HAP-1 (cell line): ENCODE data around the gene VASN.

Source experiments
- DNase-seq, 2 experiments: peaks; one replicate each; pipeline ENCODE4 v3.0.0-alpha.2; 2016 to 2020; ENCODE audit warnings: low spot score in 2 of 2
- H3K27me3 ChIP-seq: fragments of 250-450 bp; sonication (Bioruptor Pico); 2 replicates; pipeline ENCODE4 v1.5.1; 2020; ENCODE audit warnings: low read depth, mild to moderate bottlenecking, moderate library complexity
- H3K36me3 ChIP-seq: fragments of 250-450 bp; sonication (Bioruptor Pico); replicated peaks from 2 replicates; pipeline ENCODE4 v1.5.1; 2020; ENCODE audit warnings: mild to moderate bottlenecking
- H3K4me1 ChIP-seq: fragments of 250-450 bp; sonication (Bioruptor Pico); 2 replicates; pipeline ENCODE4 v1.5.1; 2020; ENCODE audit warnings: mild to moderate bottlenecking
- H3K4me3 ChIP-seq: fragments of 250-450 bp; sonication (Bioruptor Pico); 2 replicates; pipeline ENCODE4 v1.5.1; 2020; ENCODE audit warnings: mild to moderate bottlenecking, moderate library complexity
- H3K9me3 ChIP-seq: fragments of 250-450 bp; sonication (Bioruptor Pico); 2 replicates; pipeline ENCODE4 v1.5.1; 2020; ENCODE audit warnings: mild to moderate bottlenecking, moderate library complexity
- in situ Hi-C: fragments of 300-500 bp; cut with MboI; formaldehyde crosslinking; loops from 3 replicates; pipeline ENCODE4 v1.14.3; 2020; ENCODE audit warnings: low sequenced_read_pairs, inconsistent platforms, mixed read lengths

VASN gene

GRCh38 chr16:4410335-4411075 lies 38.9 kb downstream of the VASN start:
- Histone ChIP-seq H3K36me3 (peaks cover 23% of the 10 kb centered on the region), H3K4me3 (no peak overlapping the region), H3K27me3 (no peaks in the 10 kb centered on the region), H3K4me1 (peaks cover 8% of the 10 kb centered on the region), H3K9me3 (no peaks in the 10 kb centered on the region)
- in situ Hi-C loops, result loop anchor here (5.0 kb wide), 1 partner anchor 58 kb away; the partner anchor contains the start of gene PAM16
- DNase-seq, result peak; percentile 21 to 75

GRCh38 chr16:4411684-4412083 lies 40.0 kb downstream of the VASN start:
- Histone ChIP-seq H3K4me3 (no peak overlapping the region), H3K4me1 (peaks cover 8% of the 10 kb centered on the region), H3K36me3 (peaks cover 23% of the 10 kb centered on the region), H3K27me3 (no peaks in the 10 kb centered on the region), H3K9me3 (no peaks in the 10 kb centered on the region)
- in situ Hi-C loops, result loop anchor here (5.0 kb wide), 1 partner anchor 59 kb away; the partner anchor contains the start of gene PAM16
- DNase-seq, result no peak

- no peak for DNase-seq
- Histone ChIP-seq H3K27me3 (no peaks in the 10 kb centered on the region), H3K4me1 (peaks cover 8% of the 10 kb centered on the region), H3K4me3 (no peak overlapping the region), H3K9me3 (no peaks in the 10 kb centered on the region), H3K36me3 (peaks cover 23% of the 10 kb centered on the region)
- in situ Hi-C loops, result loop anchor here (5.0 kb wide), 1 partner anchor 60 kb away; the partner anchor contains the start of gene PAM16
Observed at GRCh38 chr16:4412159-4412558, 40.5 kb downstream of the VASN start.

- Histone ChIP-seq H3K4me1 (peaks cover 11% of the 10 kb centered on the region), H3K9me3 (no peaks in the 10 kb centered on the region), H3K36me3 (peaks cover 23% of the 10 kb centered on the region), H3K4me3 (no peak overlapping the region), H3K27me3 (no peaks in the 10 kb centered on the region)
- DNase-seq, result no peak
- in situ Hi-C loops, result loop anchor here (5.0 kb wide), 1 partner anchor 61 kb away; the partner anchor contains the start of gene PAM16
Observed at GRCh38 chr16:4412854-4413253, 41.2 kb downstream of the VASN start.

- no peak for DNase-seq
- in situ Hi-C loops, result loop anchor here (5.0 kb wide), 1 partner anchor 62 kb away; the partner anchor contains the start of gene PAM16
- H3K9me3 ChIP-seq, result no peaks in the 10 kb centered on the region
- no peaks in the 10 kb centered on the region for H3K27me3 ChIP-seq
- peaks cover 13% of the 10 kb centered on the region for H3K4me1 ChIP-seq
- H3K4me3 ChIP-seq, result no peak overlapping the region
- H3K36me3 ChIP-seq, result peaks cover 19% of the 10 kb centered on the region
Observed at GRCh38 chr16:4414187-4414917, 42.7 kb downstream of the VASN start.

GRCh38 chr16:4415538-4416199 lies 44.0 kb downstream of the VASN start:
- peaks cover 20% of the 10 kb centered on the region for H3K4me1 ChIP-seq
- H3K4me3 ChIP-seq, result peak overlapping the region; percentile 62
- H3K36me3 ChIP-seq, result peaks cover 12% of the 10 kb centered on the region
- no peaks in the 10 kb centered on the region for H3K9me3 ChIP-seq
- DNase-seq, result peak in 1 of 2 experiments; percentile 55
- in situ Hi-C loops, result no loop called here
- H3K27me3 ChIP-seq, result no peaks in the 10 kb centered on the region

- no peaks in the 10 kb centered on the region for H3K27me3 ChIP-seq
- H3K36me3 ChIP-seq, result peaks cover 8% of the 10 kb centered on the region
- DNase-seq, result peak; percentile 86 to 99
- peaks cover 15% of the 10 kb centered on the region for H3K4me1 ChIP-seq
- no peaks in the 10 kb centered on the region for H3K9me3 ChIP-seq
- in situ Hi-C loops, result no loop called here
- peak within 1 kb of the TSS; percentile 62 for H3K4me3 ChIP-seq
Observed at GRCh38 chr16:4416200-4417032, 44.8 kb downstream of the VASN start, which contains the start of gene CORO7. Gene CORO7 (minus strand): TSS chr16:4416596. CDS start chr16:4416518, 78 bp downstream.

- Histone ChIP-seq H3K36me3 (no peaks in the 10 kb centered on the region), H3K4me1 (peaks cover 15% of the 10 kb centered on the region), H3K27me3 (no peaks in the 10 kb centered on the region), H3K4me3 (no peak overlapping the region), H3K9me3 (no peaks in the 10 kb centered on the region)
- DNase-seq, result peak; percentile 42 to 57
- in situ Hi-C loops, result no loop called here
Observed at GRCh38 chr16:4419402-4419959, 47.8 kb downstream of the VASN start.

- in situ Hi-C loops, result no loop called here
- Histone ChIP-seq H3K27me3 (no peaks in the 10 kb centered on the region), H3K4me1 (peaks cover 11% of the 10 kb centered on the region), H3K4me3 (no peak overlapping the region), H3K9me3 (no peaks in the 10 kb centered on the region), H3K36me3 (no peaks in the 10 kb centered on the region)
- DNase-seq, result no peak
Observed at GRCh38 chr16:4420505-4421105, 49.0 kb downstream of the VASN start.

GRCh38 chr16:4425378-4426020 lies 53.9 kb downstream of the VASN start, which contains the start of gene DNAJA3:
Gene DNAJA3 (plus strand): TSS chr16:4425868. CDS start chr16:4425882, 14 bp downstream.
- in situ Hi-C loops, result no loop called here

GRCh38 chr16:4426021-4426684 lies 54.5 kb downstream of the VASN start:
- DNase-seq, result no peak
- Histone ChIP-seq H3K4me3 (peak overlapping the region; percentile 95), H3K4me1 (peaks cover 9% of the 10 kb centered on the region; the same call in 1 of the 2 replicates), H3K36me3 (peaks cover 23% of the 10 kb centered on the region), H3K27me3 (no peaks in the 10 kb centered on the region), H3K9me3 (no peaks in the 10 kb centered on the region)
- in situ Hi-C loops, result no loop called here

More at GRCh38 chr16:4425378-4426020, 53.9 kb downstream of the VASN start, which contains the start of gene DNAJA3:
- DNase-seq, result peak; percentile 91 to 92
- Histone ChIP-seq H3K4me1 (peaks cover 9% of the 10 kb centered on the region; the same call in 1 of the 2 replicates), H3K9me3 (no peaks in the 10 kb centered on the region), H3K27me3 (no peaks in the 10 kb centered on the region), H3K4me3 (peak within 1 kb of the TSS; percentile 95), H3K36me3 (peaks cover 21% of the 10 kb centered on the region)
